K562 (cell line): ENCODE measurements around the gene TRIM25. TPM values are rescaled to one million over a fixed set of nuclear protein-coding genes. Genes with fewer than 3 reads are reported as not detected.

Experiments used
- CXXC5 ChIP-seq: fragments of 250-450 bp; sonication (Bioruptor Pico); IDR thresholded peaks from 2 replicates; pipeline ENCODE4 v1.8.0; 2022; ENCODE audit warnings: inconsistent platforms, mild to moderate bottlenecking, moderate library complexity
- DIDO1 ChIP-seq: fragments of 450-650 bp; IDR thresholded peaks from 2 replicates; pipeline ENCODE4 v1.6.1; 2016; ENCODE audit warnings: low read depth, missing biosample characterization, missing genetic modification characterization
- E4F1 ChIP-seq: fragments of 250-450 bp; sonication (Bioruptor Pico); IDR thresholded peaks from 2 replicates; pipeline ENCODE4 v1.5.0; 2021; ENCODE audit warnings: mild to moderate bottlenecking, borderline replicate concordance
- FOXA3 ChIP-seq, 2 experiments: fragments of 450-650 bp in 1 of 2; sonication (generic) in 1 of 2; formaldehyde crosslinking; IDR thresholded peaks in 1 of 2; conservative IDR thresholded peaks in 1 of 2; 2 replicates each; pipeline versions ENCODE4 v1.4.0 to v1.8.0; 2020 to 2022; ENCODE audit warnings: mild to moderate bottlenecking in 2 of 2, missing genetic modification reagents in 1 of 2
- MCM2 ChIP-seq: fragments of 450-650 bp; IDR thresholded peaks from 2 replicates; pipeline ENCODE4 v1.6.1; 2017; ENCODE audit warnings: low read depth, mild to moderate bottlenecking
- MECOM ChIP-seq: fragments of 250-450 bp; sonication (Bioruptor Pico); IDR thresholded peaks from 2 replicates; pipeline ENCODE4 v1.8.0; 2022; ENCODE audit warnings: inconsistent platforms
- NCOA1 ChIP-seq: fragments of 450-650 bp; IDR thresholded peaks from 2 replicates; pipeline ENCODE4 v1.6.1; 2016; ENCODE audit warnings: low read depth
- OTX1 ChIP-seq: fragments of 450-650 bp; formaldehyde crosslinking; IDR thresholded peaks from 2 replicates; pipeline ENCODE4 v1.4.0; 2022; ENCODE audit warnings: mild to moderate bottlenecking
- PHF8 ChIP-seq: fragments of 200-600 bp; sonication (generic); IDR thresholded peaks from 2 replicates; pipeline ENCODE4 v1.6.1; 2012; ENCODE audit warnings: mixed run types, mild to moderate bottlenecking, inconsistent platforms, low read length, moderate library complexity, borderline replicate concordance
- PYGO2 ChIP-seq: fragments of 450-650 bp; IDR thresholded peaks from 2 replicates; pipeline ENCODE4 v1.6.1; 2016; ENCODE audit warnings: mild to moderate bottlenecking, missing genetic modification characterization, moderate library complexity, missing compliant biosample characterization
- RERE ChIP-seq: sonication (generic); formaldehyde crosslinking; IDR thresholded peaks from 2 replicates; pipeline ENCODE4 v1.8.0; 2023; ENCODE audit warnings: missing genetic modification reagents, mild to moderate bottlenecking, borderline replicate concordance
- SRSF9 ChIP-seq: fragments of 200-400 bp; formaldehyde crosslinking; IDR thresholded peaks from 2 replicates; pipeline ENCODE4 v1.6.1; 2017; ENCODE audit warnings: low read depth, low read length, borderline replicate concordance
- TARDBP ChIP-seq: fragments of 450-650 bp; IDR thresholded peaks from 2 replicates; pipeline ENCODE4 v1.6.1; 2016
- ZNF121 ChIP-seq: sonication (generic); formaldehyde crosslinking; conservative IDR thresholded peaks from 2 replicates; pipeline ENCODE4 v1.8.0; 2022; ENCODE audit warnings: missing genetic modification reagents
- ZNF740 ChIP-seq, 3 experiments: fragments of 200-800 bp in 1 of 3; sonication (Bioruptor generic) in 1 of 3; sonication (generic) in 1 of 3; formaldehyde crosslinking in 1 of 3; IDR thresholded peaks; 2 replicates each; pipeline versions ENCODE4 v1.6.1 to v1.8.0; 2016 to 2022; ENCODE audit warnings: mild to moderate bottlenecking in 2 of 3, missing compliant biosample characterization in 2 of 3, missing genetic modification characterization in 2 of 3, missing genetic modification reagents in 1 of 3
- polyA plus RNA-seq, 8 experiments: library from polyadenylated mRNA; depleted of rRNA in 4 of 8; stranded (reverse) in 5 of 8; unstranded in 3 of 8; fragments of >200 nt; fragmentation: Nextera tagmentation in 2 of 8; fragmentation: Illumina TruSeq in 1 of 8; extraction: Ambion mirVana in 2 of 8; extraction: Trizol in 1 of 8; gene quantifications; 2 replicates each; pipeline versions ENCODE4 v1.2.1 to v1.2.3, GENCODE V29; 2011 to 2014; ENCODE audit warnings: inconsistent platforms in 1 of 8, missing spikeins in 1 of 8
- total RNA-seq, 7 experiments: library from RNA; depleted of rRNA in 6 of 7; stranded (reverse); fragments of >200 nt in 6 of 7; fragmentation: Illumina TruSeq in 2 of 7; extraction: Trizol in 2 of 7; gene quantifications; 2 replicates each; pipeline versions ENCODE4 v1.2.1 to v1.2.3, GENCODE V29; 2011 to 2021; ENCODE audit warnings: low replicate concordance in 1 of 7
- TF ChIP-seq, protein P1 (sequence below): fragments of 450-650 bp; IDR thresholded peaks from one replicate; pipeline ENCODE4 v1.6.1; 2018; ENCODE audit warnings: mild to moderate bottlenecking, moderate library complexity; ENCODE audit not compliant: partially characterized antibody

Gene TRIM25
- total and polyA plus RNA-seq, 9 of the 15 experiments (the other 6 are each of a cell fraction or from before 2014, with no cell fraction given) = 5.9 to 49.5 (median 24.5) TPM

DNA sequence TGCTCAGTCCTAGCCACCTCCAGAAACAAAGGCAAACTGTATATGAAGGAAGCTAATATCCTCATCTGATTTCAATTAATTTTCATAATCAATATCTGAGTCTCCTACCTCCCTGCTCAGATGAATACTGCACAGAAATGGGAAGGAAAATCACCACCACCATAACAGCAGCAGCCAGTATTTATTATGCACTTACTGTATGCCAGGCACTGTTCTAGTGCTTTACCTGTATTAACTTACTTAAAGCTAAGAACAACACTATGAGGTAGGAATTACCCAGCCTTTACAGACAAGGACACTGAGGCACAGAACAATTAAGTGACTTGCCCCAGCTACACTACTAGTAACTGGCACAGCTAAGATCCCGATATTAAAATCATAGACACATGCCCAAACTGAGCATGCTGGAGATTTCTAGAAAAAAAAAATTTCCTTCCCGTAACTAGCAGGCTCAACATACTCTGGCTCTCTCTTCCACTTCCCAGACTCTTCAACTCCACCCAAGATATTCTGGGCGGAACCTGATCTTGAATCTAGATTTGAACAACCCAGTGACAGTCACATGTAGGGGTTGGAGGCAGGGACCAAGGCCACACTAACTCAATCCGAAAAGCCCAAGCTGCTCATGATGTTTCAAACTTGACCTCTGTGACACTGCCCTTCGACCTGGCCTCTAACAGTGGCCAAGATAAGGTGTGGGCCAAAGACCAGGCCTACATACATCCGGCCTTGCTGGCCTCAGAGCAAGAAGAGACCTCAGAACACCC is 3.9 kb downstream of the TRIM25 start (continued):
- TF ChIP-seq FOXA3 (CRISPR knock-in tag; conservative IDR thresholded peaks at IDR 0.05 in 1 of 2, IDR thresholded peaks at IDR 0.05 in 1 of 2) (0 out of 4 replicates have a peak, but pooled peaks of 1 of the 2 experiments have one; percentile 8), MCM2 (no peak), ZNF740 (CRISPR knock-in tag; IDR thresholded peaks at IDR 0.05) (no peak), ZNF740 (tag; IDR thresholded peaks at IDR 0.05) (no peak), NCOA1 (peak; percentile 63; the same call in 1 of the 2 replicates), PHF8 (peak; percentile 19; the same call in 1 of the 2 replicates), ZNF121 (no peak), SRSF9 (no peak), OTX1 (CRISPR knock-in tag) (peak; percentile 88; the same call in 1 of the 2 replicates), MECOM (CRISPR knock-in tag) (no peak), CXXC5 (CRISPR knock-in tag) (peak; percentile 78), TARDBP (no peak), RERE (CRISPR knock-in tag) (no peak), DIDO1 (tag) (no peak), PYGO2 (tag) (no peak), E4F1 (CRISPR knock-in tag) (no peak)
- TF ChIP-seq, protein P1, sequence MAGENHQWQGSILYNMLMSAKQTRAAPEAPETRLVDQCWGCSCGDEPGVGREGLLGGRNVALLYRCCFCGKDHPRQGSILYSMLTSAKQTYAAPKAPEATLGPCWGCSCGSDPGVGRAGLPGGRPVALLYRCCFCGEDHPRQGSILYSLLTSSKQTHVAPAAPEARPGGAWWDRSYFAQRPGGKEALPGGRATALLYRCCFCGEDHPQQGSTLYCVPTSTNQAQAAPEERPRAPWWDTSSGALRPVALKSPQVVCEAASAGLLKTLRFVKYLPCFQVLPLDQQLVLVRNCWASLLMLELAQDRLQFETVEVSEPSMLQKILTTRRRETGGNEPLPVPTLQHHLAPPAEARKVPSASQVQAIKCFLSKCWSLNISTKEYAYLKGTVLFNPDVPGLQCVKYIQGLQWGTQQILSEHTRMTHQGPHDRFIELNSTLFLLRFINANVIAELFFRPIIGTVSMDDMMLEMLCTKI = no peak
